Neuronal stem cell (in vitro differentiated cells): ENCODE measurements around the gene PTX4.

Experiments used
- DNase-seq: peaks from one replicate; pipeline ENCODE4 v3.0.0-alpha.2; 2013; ENCODE audit warnings: low spot score
- H2AFZ ChIP-seq: one replicate; pipeline ENCODE4 v1.6.1; 2013; ENCODE audit warnings: mild to moderate bottlenecking, low read length, inconsistent platforms
- H2AK5ac ChIP-seq: 2 replicates; pipeline ENCODE4 v1.6.1; 2013; ENCODE audit warnings: low read depth, mild to moderate bottlenecking, inconsistent platforms, low read length, moderate library complexity, mixed read lengths
- H2BK120ac ChIP-seq: 2 replicates; pipeline ENCODE4 v1.6.1; 2013; ENCODE audit warnings: low read depth, mild to moderate bottlenecking, inconsistent platforms, low read length, moderate library complexity, mixed read lengths
- H2BK12ac ChIP-seq: one replicate; pipeline ENCODE4 v1.6.1; 2013; ENCODE audit warnings: low read length, inconsistent platforms
- H2BK15ac ChIP-seq: 2 replicates; pipeline ENCODE4 v1.6.1; 2013; ENCODE audit warnings: mild to moderate bottlenecking, low read length, inconsistent platforms, mixed read lengths
- H2BK5ac ChIP-seq: one replicate; pipeline ENCODE4 v1.6.1; 2013; ENCODE audit warnings: inconsistent platforms, mild to moderate bottlenecking, low read length, moderate library complexity
- H3K14ac ChIP-seq: one replicate; pipeline ENCODE4 v1.6.1; 2013; ENCODE audit warnings: low read length, inconsistent platforms
- H3K18ac ChIP-seq: 2 replicates; pipeline ENCODE4 v1.6.1; 2013; ENCODE audit warnings: low read length, inconsistent platforms
- H3K23ac ChIP-seq: 2 replicates; pipeline ENCODE4 v1.6.1; 2013; ENCODE audit warnings: low read depth, mild to moderate bottlenecking, mixed read lengths, low read length, inconsistent platforms; ENCODE audit not compliant: poor library complexity
- H3K27ac ChIP-seq: replicated peaks from 3 replicates; pipeline ENCODE4 v1.5.1; 2013; ENCODE audit warnings: low read length, inconsistent platforms
- H3K27me3 ChIP-seq, 3 experiments: 2 replicates each; pipeline ENCODE4 v1.6.1; 2013; ENCODE audit warnings: low read length in 3 of 3, mild to moderate bottlenecking in 2 of 3, inconsistent platforms in 1 of 3, low read depth in 1 of 3, mixed read lengths in 1 of 3, moderate library complexity in 1 of 3; ENCODE audit not compliant: control insufficient read depth in 3 of 3, insufficient read depth in 3 of 3
- H3K36me3 ChIP-seq, 2 donors: replicated peaks in 1 of 2; 2 replicates each; pipeline ENCODE4 v1.6.1; 2013; ENCODE audit warnings: low read length in 2 of 2; ENCODE audit not compliant: control insufficient read depth in 2 of 2, insufficient read depth in 2 of 2
- H3K4ac ChIP-seq: 2 replicates; pipeline ENCODE4 v1.6.1; 2013; ENCODE audit warnings: inconsistent platforms, mild to moderate bottlenecking, low read length, moderate library complexity
- H3K4me1 ChIP-seq, 2 donors: 1 replicate in 1 of 2; 2 replicates in 1 of 2; pipeline ENCODE4 v1.6.1; 2013; ENCODE audit warnings: low read length in 2 of 2, low read depth in 1 of 2; ENCODE audit not compliant: control insufficient read depth in 2 of 2, insufficient read depth in 1 of 2
- H3K4me2 ChIP-seq: one replicate; pipeline ENCODE4 v1.6.1; 2013; ENCODE audit warnings: mild to moderate bottlenecking, low read length, inconsistent platforms; ENCODE audit not compliant: insufficient read depth, poor library complexity, severe bottlenecking
- H3K4me3 ChIP-seq, 2 donors: 2 replicates each; pipeline ENCODE4 v1.5.1; 2013; ENCODE audit warnings: low read length in 2 of 2, mild to moderate bottlenecking in 2 of 2, inconsistent platforms in 1 of 2, moderate library complexity in 1 of 2
- H3K79me1 ChIP-seq: one replicate; pipeline ENCODE4 v1.6.1; 2013; ENCODE audit warnings: low read depth, mild to moderate bottlenecking, inconsistent platforms, low read length, moderate library complexity
- H3K9ac ChIP-seq: one replicate; pipeline ENCODE4 v1.6.1; 2013; ENCODE audit warnings: mild to moderate bottlenecking, low read depth, low read length, inconsistent platforms; ENCODE audit not compliant: poor library complexity
- H3K9me3 ChIP-seq, 2 donors: replicated peaks in 1 of 2; 2 replicates each; pipeline versions ENCODE3 to v1.6.1; 2013; ENCODE audit warnings: low read length in 2 of 2, mild to moderate bottlenecking in 2 of 2, inconsistent platforms in 1 of 2, low read depth in 1 of 2, mixed read lengths in 1 of 2, moderate library complexity in 1 of 2; ENCODE audit not compliant: control insufficient read depth in 2 of 2, insufficient read depth in 1 of 2
- H4K8ac ChIP-seq: one replicate; pipeline ENCODE4 v1.6.1; 2013; ENCODE audit warnings: low read depth, mild to moderate bottlenecking, inconsistent platforms, low read length, moderate library complexity
- H4K91ac ChIP-seq: one replicate; pipeline ENCODE4 v1.6.1; 2013; ENCODE audit warnings: low read length, low read depth, mild to moderate bottlenecking, inconsistent platforms; ENCODE audit not compliant: poor library complexity
- WGBS, 2 donors: extraction: QIAGEN DNeasy Blood & Tissue Kit; methylation state at CpG; one replicate each; pipeline ENCODE4 v1.1.7; 2013; ENCODE audit warnings: missing lambda C conversion rate in 2 of 2, mixed read lengths in 1 of 2; ENCODE audit not compliant: insufficient read length in 2 of 2, insufficient replicate concordance in 1 of 2; ENCODE audit errors: extremely low coverage in 2 of 2; 5-methylcytosine and 5-hydroxymethylcytosine counted together

PTX4 gene

GRCh38 chr16:1530349-1530882, 41.7 kb upstream of the PTX4 start:
- no peak overlapping the region for H2AFZ ChIP-seq
- DNase-seq: no peak
- peaks cover 7% of the 10 kb centered on the region for H3K79me1 ChIP-seq
- peaks cover 0 to 4% of the 10 kb centered on the region in 2 donors for H3K4me1 ChIP-seq
- WGBS, 2 donors: no CpG with 5 or more reads among the region's 27 CpGs
- no peak overlapping the region for H3K4ac ChIP-seq
- no peak overlapping the region for H3K4me2 ChIP-seq
- H3K23ac ChIP-seq: no peak overlapping the region
- no peak overlapping the region for H2BK12ac ChIP-seq
- no peak overlapping the region for H2BK15ac ChIP-seq
- H4K91ac ChIP-seq: no peak overlapping the region
- no peak overlapping the region for H3K14ac ChIP-seq
- no peak overlapping the region for H3K27ac ChIP-seq
- no peak overlapping the region for H3K18ac ChIP-seq
- H3K9me3 ChIP-seq: no peaks in the 10 kb centered on the region
- no peak overlapping the region for H2BK5ac ChIP-seq
- H2AK5ac ChIP-seq: no peak overlapping the region
- no peaks in the 10 kb centered on the region for H3K27me3 ChIP-seq
- no peak overlapping the region for H3K9ac ChIP-seq
- no peak overlapping the region for H2BK120ac ChIP-seq
- H4K8ac ChIP-seq: peak overlapping the region; percentile 65
- H3K36me3 ChIP-seq: peaks cover 3 to 4% of the 10 kb centered on the region in 2 donors
- H3K4me3 ChIP-seq: no peak overlapping the region

- WGBS, 2 donors: no CpG with 5 or more reads among the region's 29 CpGs
- H3K18ac ChIP-seq: no peak overlapping the region
- H2BK12ac ChIP-seq: no peak overlapping the region
- H3K14ac ChIP-seq: no peak overlapping the region
- H3K27ac ChIP-seq: no peak overlapping the region
- H2AK5ac ChIP-seq: no peak overlapping the region
- H3K4me3 ChIP-seq: no peak overlapping the region
- no peaks in the 10 kb centered on the region for H3K27me3 ChIP-seq
- peak overlapping the region; percentile 94 for H3K23ac ChIP-seq
- H2BK120ac ChIP-seq: no peak overlapping the region
- H4K8ac ChIP-seq: peak overlapping the region; percentile 43
- H3K36me3 ChIP-seq: peaks cover 3 to 8% of the 10 kb centered on the region in 2 donors
- no peaks in the 10 kb centered on the region for H3K9me3 ChIP-seq
- H3K4me2 ChIP-seq: no peak overlapping the region
- no peak overlapping the region for H2BK5ac ChIP-seq
- H3K4me1 ChIP-seq: peaks cover 0 to 4% of the 10 kb centered on the region in 2 donors
- DNase-seq: no peak
- H3K4ac ChIP-seq: no peak overlapping the region
- H2BK15ac ChIP-seq: no peak overlapping the region
- peak overlapping the region; percentile 63 for H3K9ac ChIP-seq
- no peak overlapping the region for H2AFZ ChIP-seq
- H4K91ac ChIP-seq: no peak overlapping the region
- H3K79me1 ChIP-seq: peaks cover 9% of the 10 kb centered on the region
Measured at GRCh38 chr16:1528921-1529537, 40.3 kb upstream of the PTX4 start.

GRCh38 chr16:1527836-1528811, 39.4 kb upstream of the PTX4 start:
- no CpG with 5 or more reads among the region's 42 CpGs for WGBS, 2 donors
- H2AFZ ChIP-seq: no peak overlapping the region

More at GRCh38 chr16:1527836-1528811, 39.4 kb upstream of the PTX4 start:
- Histone ChIP-seq H3K27ac (no peak overlapping the region), H2BK15ac (no peak overlapping the region), H2BK120ac (no peak overlapping the region), H3K23ac (peak overlapping the region; percentile 94), H3K9me3 (no peaks in the 10 kb centered on the region), H3K9ac (peak overlapping the region; percentile 30), H3K4ac (no peak overlapping the region), H3K4me1 (peaks cover 0 to 4% of the 10 kb centered on the region in 2 donors), H3K18ac (peak overlapping the region; percentile 60), H4K8ac (peak overlapping the region; percentile 52), H4K91ac (no peak overlapping the region), H3K4me2 (no peak overlapping the region), H3K36me3 (peaks cover 8 to 17% of the 10 kb centered on the region in 2 donors), H3K14ac (peak overlapping the region; percentile 63), H2BK12ac (peak overlapping the region; percentile 33), H3K79me1 (peaks cover 9% of the 10 kb centered on the region), H3K4me3 (peak overlapping the region in 1 of 2 donors; percentile 17), H2AK5ac (no peak overlapping the region), H2BK5ac (peak overlapping the region; percentile 82), H3K27me3 (no peaks in the 10 kb centered on the region)
- DNase-seq: no peak
